CD4-positive, CD25-positive, alpha-beta regulatory T cell (primary cell): ENCODE data around the gene PLA2G4F. TPM values are rescaled to one million over a fixed set of nuclear protein-coding genes. Genes with fewer than 3 reads are reported as not detected.
A peak's percentile ranks its signal among the peaks of the same experiment; 100 is the strongest.

Source experiments
- ATAC-seq, 2 donors: fragments of 150-1000 bp; cut with Tn5 transposase; one replicate each; pipeline ENCODE4 v1.10.0; 2021; ENCODE audit warnings: low read depth in 2 of 2, moderate number of reproducible peaks in 2 of 2, moderate library complexity in 1 of 2
- DNase-seq, 3 donors: peaks; one replicate each; pipeline versions ENCODE4 v3.0.0 to v3.0.0-alpha.2; 2012 to 2022; ENCODE audit warnings: mixed read lengths in 1 of 3
- H3K27ac ChIP-seq: one replicate; pipeline ENCODE4 v1.7.0; 2013; ENCODE audit warnings: mild to moderate bottlenecking, low read length; ENCODE audit not compliant: insufficient read depth, poor library complexity, severe bottlenecking
- H3K27me3 ChIP-seq: one replicate; pipeline ENCODE4 v1.7.0; 2013; ENCODE audit warnings: low read length; ENCODE audit not compliant: control insufficient read depth, insufficient read depth
- H3K36me3 ChIP-seq: one replicate; pipeline ENCODE4 v1.7.0; 2013; ENCODE audit warnings: mild to moderate bottlenecking, low read length, moderate library complexity; ENCODE audit not compliant: control insufficient read depth, insufficient read depth
- H3K4me1 ChIP-seq: 2 replicates; pipeline ENCODE4 v1.7.0; 2013; ENCODE audit warnings: mild to moderate bottlenecking, low read length; ENCODE audit not compliant: insufficient read depth, control insufficient read depth, poor library complexity, severe bottlenecking
- H3K4me3 ChIP-seq: one replicate; pipeline ENCODE4 v1.7.0; 2013; ENCODE audit warnings: low read depth, mild to moderate bottlenecking, low read length, moderate library complexity
- H3K9me3 ChIP-seq, 2 experiments: 1 replicate in 1 of 2; 2 replicates in 1 of 2; pipeline ENCODE4 v1.7.0; 2013; ENCODE audit warnings: low read length in 2 of 2, mild to moderate bottlenecking in 1 of 2, moderate library complexity in 1 of 2; ENCODE audit not compliant: control insufficient read depth in 2 of 2
- H3K27ac Mint-ChIP-seq, 3 donors: one replicate each; pipeline ENCODE4 v1.8.0; 2020 to 2022; ENCODE audit warnings: mild to moderate bottlenecking in 3 of 3, mixed read lengths in 3 of 3, moderate library complexity in 2 of 3
- H3K27me3 Mint-ChIP-seq: one replicate; pipeline ENCODE4 v1.8.0; 2022; ENCODE audit warnings: mild to moderate bottlenecking, mixed read lengths
- H3K36me3 Mint-ChIP-seq: one replicate; pipeline ENCODE4 v1.8.0; 2020; ENCODE audit warnings: mixed read lengths
- H3K4me1 Mint-ChIP-seq, 4 donors: one replicate each; pipeline ENCODE4 v1.8.0; 2020 to 2022; ENCODE audit warnings: mixed read lengths in 4 of 4, mild to moderate bottlenecking in 1 of 4
- H3K4me3 Mint-ChIP-seq, 4 donors: one replicate each; pipeline ENCODE4 v1.8.0; 2020 to 2022; ENCODE audit warnings: mild to moderate bottlenecking in 4 of 4, mixed read lengths in 4 of 4, moderate library complexity in 3 of 4
- H3K9me3 Mint-ChIP-seq, 7 donors: one replicate each; pipeline ENCODE4 v1.8.0; 2020 to 2022; ENCODE audit warnings: mixed read lengths in 7 of 7, mild to moderate bottlenecking in 3 of 7, moderate library complexity in 2 of 7
- polyA plus RNA-seq, 4 donors: library from polyadenylated mRNA; unstranded; fragments of 300-500 nt; fragmentation: Illumina TruSeq; gene quantifications; one replicate each; pipeline ENCODE4 v1.2.3, GENCODE V29; 2021
- total RNA-seq: library from RNA; stranded (reverse); gene quantifications from one replicate; pipeline ENCODE4 v1.2.3, GENCODE V29; 2022

PLA2G4F gene
- total and polyA plus RNA-seq, 5 donors from 2014 or later, result not detected

- H3K4me3 Mint-ChIP-seq, result no peak overlapping the region
- H3K27ac ChIP-seq, result no peak overlapping the region
- H3K9me3 ChIP-seq, result no peaks in the 10 kb centered on the region
- peaks cover 46% of the 10 kb centered on the region for H3K36me3 ChIP-seq
- no peak overlapping the region for H3K4me3 ChIP-seq
- DNase-seq (no peak), ATAC-seq (no peak)
- peaks cover 52% of the 10 kb centered on the region for H3K36me3 Mint-ChIP-seq
- H3K27me3 ChIP-seq, result no peaks in the 10 kb centered on the region
- H3K9me3 Mint-ChIP-seq, result no peaks in the 10 kb centered on the region
- H3K4me1 Mint-ChIP-seq, result peaks cover 17 to 36% (median 25%) of the 10 kb centered on the region in 4 donors
- no peaks in the 10 kb centered on the region for H3K4me1 ChIP-seq
- peak overlapping the region in 2 of 3 donors; percentile 18 to 71 for H3K27ac Mint-ChIP-seq
- H3K27me3 Mint-ChIP-seq, result no peaks in the 10 kb centered on the region
Measured at GRCh38 chr15:42193383-42193782, 36.9 kb upstream of the PLA2G4F start.

- H3K36me3 ChIP-seq, result peaks cover 52% of the 10 kb centered on the region
Measured at GRCh38 chr15:42191610-42192346, 35.3 kb upstream of the PLA2G4F start.

GRCh38 chr15:42190370-42190769, 33.9 kb upstream of the PLA2G4F start:
- peak overlapping the region in 1 of 3 donors; percentile 56 for H3K27ac Mint-ChIP-seq
- H3K4me1 Mint-ChIP-seq, result peaks cover 15 to 26% (median 20%) of the 10 kb centered on the region in 4 donors
- H3K9me3 Mint-ChIP-seq, result no peaks in the 10 kb centered on the region
- H3K36me3 Mint-ChIP-seq, result peaks cover 59% of the 10 kb centered on the region
- no peak for ATAC-seq
- Histone ChIP-seq H3K36me3 (peaks cover 66% of the 10 kb centered on the region), H3K4me1 (no peaks in the 10 kb centered on the region), H3K9me3 (no peaks in the 10 kb centered on the region), H3K27ac (no peak overlapping the region), H3K4me3 (no peak overlapping the region), H3K27me3 (no peaks in the 10 kb centered on the region)
- H3K4me3 Mint-ChIP-seq, result no peak overlapping the region
- DNase-seq, result no peak
- H3K27me3 Mint-ChIP-seq, result no peaks in the 10 kb centered on the region

More at GRCh38 chr15:42191610-42192346, 35.3 kb upstream of the PLA2G4F start:
- Histone ChIP-seq H3K9me3 (no peaks in the 10 kb centered on the region), H3K27me3 (no peaks in the 10 kb centered on the region), H3K4me3 (no peak overlapping the region), H3K27ac (no peak overlapping the region), H3K4me1 (no peaks in the 10 kb centered on the region)
- H3K36me3 Mint-ChIP-seq, result peaks cover 66% of the 10 kb centered on the region
- no peaks in the 10 kb centered on the region for H3K9me3 Mint-ChIP-seq
- DNase-seq (no peak), ATAC-seq (no peak)
- H3K4me1 Mint-ChIP-seq, result peaks cover 17 to 36% (median 24%) of the 10 kb centered on the region in 4 donors
- H3K27ac Mint-ChIP-seq, result peak overlapping the region in 1 of 3 donors; percentile 9
- H3K27me3 Mint-ChIP-seq, result no peaks in the 10 kb centered on the region
- no peak overlapping the region for H3K4me3 Mint-ChIP-seq

- no peak overlapping the region for H3K4me3 ChIP-seq
- Mint-ChIP-seq H3K36me3 (peaks cover 66% of the 10 kb centered on the region), H3K4me1 (peaks cover 0 to 7% (median 4%) of the 10 kb centered on the region in 4 donors), H3K4me3 (no peak overlapping the region), H3K9me3 (no peaks in the 10 kb centered on the region), H3K27ac (peak overlapping the region in 1 of 3 donors; percentile 21), H3K27me3 (no peaks in the 10 kb centered on the region)
- H3K27ac ChIP-seq, result no peak overlapping the region
- ATAC-seq (no peak), DNase-seq (no peak)
- no peaks in the 10 kb centered on the region for H3K9me3 ChIP-seq
- H3K4me1 ChIP-seq, result no peaks in the 10 kb centered on the region
- H3K27me3 ChIP-seq, result no peaks in the 10 kb centered on the region
- H3K36me3 ChIP-seq, result peaks cover 90% of the 10 kb centered on the region
Measured at GRCh38 chr15:42185801-42186200, 29.4 kb upstream of the PLA2G4F start.

- ATAC-seq, result no peak
- no peak overlapping the region for H3K4me3 Mint-ChIP-seq
- H3K36me3 ChIP-seq, result peaks cover 92% of the 10 kb centered on the region
- no peak overlapping the region for H3K4me3 ChIP-seq
- H3K27me3 Mint-ChIP-seq, result no peaks in the 10 kb centered on the region
- peaks cover 63% of the 10 kb centered on the region for H3K36me3 Mint-ChIP-seq
- no peak overlapping the region for H3K27ac ChIP-seq
- no peaks in the 10 kb centered on the region for H3K4me1 Mint-ChIP-seq
- H3K9me3 Mint-ChIP-seq, result no peaks in the 10 kb centered on the region
- no peaks in the 10 kb centered on the region for H3K27me3 ChIP-seq
- no peaks in the 10 kb centered on the region for H3K4me1 ChIP-seq
- no peak for DNase-seq
- H3K9me3 ChIP-seq, result no peaks in the 10 kb centered on the region
- no peak overlapping the region for H3K27ac Mint-ChIP-seq
Measured at GRCh38 chr15:42184736-42185135, 28.3 kb upstream of the PLA2G4F start.

GRCh38 chr15:42184296-42184695, 27.9 kb upstream of the PLA2G4F start:
- no peak for ATAC-seq
- H3K36me3 ChIP-seq, result peaks cover 91% of the 10 kb centered on the region
- no peak overlapping the region for H3K4me3 ChIP-seq
- H3K27ac Mint-ChIP-seq, result peak overlapping the region in 2 of 3 donors; percentile 9 to 17
- no peak overlapping the region for H3K27ac ChIP-seq
- no peaks in the 10 kb centered on the region for H3K4me1 ChIP-seq
- H3K27me3 Mint-ChIP-seq, result no peaks in the 10 kb centered on the region
- no peaks in the 10 kb centered on the region for H3K9me3 ChIP-seq
- no peaks in the 10 kb centered on the region for H3K9me3 Mint-ChIP-seq
- no peaks in the 10 kb centered on the region for H3K4me1 Mint-ChIP-seq
- H3K27me3 ChIP-seq, result no peaks in the 10 kb centered on the region
- DNase-seq, result no peak
- H3K4me3 Mint-ChIP-seq, result no peak overlapping the region
- H3K36me3 Mint-ChIP-seq, result peaks cover 65% of the 10 kb centered on the region

- peaks cover 89% of the 10 kb centered on the region for H3K36me3 ChIP-seq
- no peaks in the 10 kb centered on the region for H3K27me3 ChIP-seq
- Mint-ChIP-seq H3K9me3 (no peaks in the 10 kb centered on the region), H3K4me3 (no peak overlapping the region), H3K4me1 (no peaks in the 10 kb centered on the region), H3K27ac (peak overlapping the region in 2 of 3 donors; percentile 12 to 17), H3K27me3 (no peaks in the 10 kb centered on the region), H3K36me3 (peaks cover 62% of the 10 kb centered on the region)
- DNase-seq (no peak), ATAC-seq (no peak)
- H3K4me1 ChIP-seq, result no peaks in the 10 kb centered on the region
- H3K27ac ChIP-seq, result no peak overlapping the region
- H3K9me3 ChIP-seq, result no peaks in the 10 kb centered on the region
- no peak overlapping the region for H3K4me3 ChIP-seq
Measured at GRCh38 chr15:42182961-42183360, 26.5 kb upstream of the PLA2G4F start.

- Mint-ChIP-seq H3K4me1 (no peaks in the 10 kb centered on the region), H3K4me3 (no peak overlapping the region), H3K9me3 (no peaks in the 10 kb centered on the region), H3K36me3 (peaks cover 60% of the 10 kb centered on the region), H3K27ac (peak overlapping the region in 1 of 3 donors; percentile 12), H3K27me3 (no peaks in the 10 kb centered on the region)
- no peaks in the 10 kb centered on the region for H3K27me3 ChIP-seq
- H3K9me3 ChIP-seq, result no peaks in the 10 kb centered on the region
- peaks cover 87% of the 10 kb centered on the region for H3K36me3 ChIP-seq
- no peaks in the 10 kb centered on the region for H3K4me1 ChIP-seq
- no peak overlapping the region for H3K27ac ChIP-seq
- DNase-seq (no peak), ATAC-seq (no peak)
- no peak overlapping the region for H3K4me3 ChIP-seq
Measured at GRCh38 chr15:42182328-42182886, 26.0 kb upstream of the PLA2G4F start.
